ENCODE results near the gene THSD4.

Gene THSD4

DNA sequence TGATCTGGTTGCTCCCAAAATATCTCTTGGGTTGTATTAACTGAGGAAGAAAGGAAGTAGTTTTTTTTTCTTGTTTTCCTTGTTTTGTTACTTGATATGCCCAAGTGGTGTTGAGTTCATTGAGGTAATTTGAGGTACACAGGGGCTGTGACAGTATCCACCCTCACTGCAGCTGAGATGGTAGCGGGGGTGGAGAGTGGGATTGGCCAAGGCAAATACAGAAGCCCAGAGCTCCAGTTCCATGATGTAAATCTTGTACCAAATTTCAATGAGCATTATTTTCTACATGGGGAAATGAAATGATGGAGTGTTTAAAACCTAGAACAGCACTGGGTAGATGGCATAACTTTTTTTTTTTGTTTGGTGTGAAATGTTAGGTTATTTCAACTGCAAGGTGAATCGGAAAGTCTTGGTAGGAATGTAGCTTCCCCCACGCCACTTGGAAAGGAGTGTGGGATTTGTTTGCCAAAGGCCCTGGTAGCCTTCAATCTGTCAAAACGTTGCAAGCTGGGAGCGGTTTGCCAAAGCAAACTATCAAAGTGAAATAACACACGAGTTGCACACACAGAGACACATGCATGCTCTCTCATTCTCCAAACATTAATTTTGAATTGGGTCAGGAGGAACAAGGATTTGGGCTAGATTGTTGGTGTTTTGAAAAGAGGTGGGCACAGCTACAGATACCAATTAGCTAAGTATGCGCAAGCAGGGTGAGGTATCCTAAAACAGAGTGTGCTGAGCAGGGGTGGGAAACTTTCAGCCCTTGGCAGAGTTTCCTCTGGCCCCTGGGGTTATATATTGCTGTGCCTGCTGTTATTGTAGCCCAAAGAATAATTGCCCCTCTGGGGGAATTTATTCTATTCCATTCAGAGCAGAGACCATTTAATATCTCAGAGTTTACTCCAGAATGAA lies 34.6 kb downstream of the THSD4 start:
- no peak for DNase-seq (ENCODE audit: extremely low spot score)
- POLR2A ChIA-PET: no interaction called here
- TF ChIP-seq CTCF (IDR thresholded peaks at IDR 0.05; ENCODE audit: control extremely low read depth, extremely low read depth, low read depth, missing control alignments): no peak
- CTCF ChIA-PET: interaction anchor here (1.0 kb wide), 1 partner anchor 16 kb away, joined by 3 read pairs; no protein-coding TSS in a partner anchor

DNA sequence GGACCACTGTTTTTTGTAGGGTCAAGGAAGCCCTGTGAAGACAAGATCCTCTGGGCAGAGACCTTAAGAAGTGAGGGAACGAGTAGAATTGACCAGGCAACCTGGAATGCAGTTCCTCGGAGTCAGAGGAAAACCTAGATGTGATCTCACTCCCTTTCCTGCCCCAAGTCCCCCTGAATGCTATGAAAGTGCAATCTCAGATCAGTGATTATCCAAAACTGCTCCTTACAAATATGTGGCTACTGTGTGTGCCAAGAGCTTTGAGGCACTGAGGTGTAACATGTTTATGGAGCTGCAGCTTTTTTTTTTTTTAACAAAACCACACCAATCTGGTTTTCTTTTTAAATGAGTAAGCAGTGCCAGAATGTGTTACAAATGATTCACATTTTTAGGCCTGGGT lies 35.8 kb downstream of the THSD4 start:
- DNase-seq (ENCODE audit: extremely low spot score): no peak

GRCh38 chr15:71152542-71152941 lies 37.3 kb downstream of the THSD4 start:
- POLR2A ChIA-PET: no interaction called here
- CTCF ChIA-PET: no interaction called here
- no peak for TF ChIP-seq CTCF (IDR thresholded peaks at IDR 0.05; ENCODE audit: control extremely low read depth, extremely low read depth, low read depth, missing control alignments)
- no peak for DNase-seq (ENCODE audit: extremely low spot score)

More for the DNA sequence above, 35.8 kb downstream of the THSD4 start:
- POLR2A ChIA-PET: no interaction called here
- no peak for TF ChIP-seq CTCF (IDR thresholded peaks at IDR 0.05; ENCODE audit: control extremely low read depth, extremely low read depth, low read depth, missing control alignments)
- CTCF ChIA-PET: no interaction called here

GRCh38 chr15:71153823-71154524 lies 38.7 kb downstream of the THSD4 start:
- no peak for TF ChIP-seq CTCF (IDR thresholded peaks at IDR 0.05; ENCODE audit: control extremely low read depth, extremely low read depth, low read depth, missing control alignments)
- POLR2A ChIA-PET: no interaction called here
- no peak for DNase-seq (ENCODE audit: extremely low spot score)
- CTCF ChIA-PET: no interaction called here

DNA sequence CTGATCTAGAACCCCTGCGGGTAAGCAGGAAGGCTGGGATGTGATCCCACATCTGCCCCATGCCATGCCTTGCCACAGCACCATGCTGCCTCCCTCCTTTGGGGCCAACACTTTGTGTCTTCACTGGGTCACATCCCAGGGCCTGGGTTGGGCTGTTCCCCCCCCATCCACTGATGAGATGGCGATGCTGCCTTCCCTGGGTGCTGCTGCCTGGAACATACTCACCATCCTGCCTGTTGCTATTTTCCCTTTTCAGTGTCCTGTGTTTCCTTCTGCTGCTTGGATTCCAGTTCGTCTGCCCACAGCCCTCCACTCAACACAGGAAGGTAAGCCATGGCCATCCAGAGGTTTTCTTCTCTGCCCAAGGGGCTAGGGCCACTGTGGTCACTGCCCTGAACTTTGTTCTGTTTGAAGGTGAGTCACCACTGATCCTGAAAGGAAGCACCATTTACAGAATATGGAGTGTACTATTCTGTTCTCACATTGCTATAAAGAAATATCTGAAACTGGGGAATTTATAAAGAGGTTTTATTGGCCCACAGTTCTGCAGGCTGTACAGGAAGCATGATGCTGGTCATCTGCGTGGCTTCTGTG lies 39.4 kb downstream of the THSD4 start:
- TF ChIP-seq CTCF (IDR thresholded peaks at IDR 0.05; ENCODE audit: control extremely low read depth, extremely low read depth, low read depth, missing control alignments): no peak
- ChIA-PET CTCF (no interaction called here), POLR2A (no interaction called here)
- no peak for DNase-seq (ENCODE audit: extremely low spot score)

DNA sequence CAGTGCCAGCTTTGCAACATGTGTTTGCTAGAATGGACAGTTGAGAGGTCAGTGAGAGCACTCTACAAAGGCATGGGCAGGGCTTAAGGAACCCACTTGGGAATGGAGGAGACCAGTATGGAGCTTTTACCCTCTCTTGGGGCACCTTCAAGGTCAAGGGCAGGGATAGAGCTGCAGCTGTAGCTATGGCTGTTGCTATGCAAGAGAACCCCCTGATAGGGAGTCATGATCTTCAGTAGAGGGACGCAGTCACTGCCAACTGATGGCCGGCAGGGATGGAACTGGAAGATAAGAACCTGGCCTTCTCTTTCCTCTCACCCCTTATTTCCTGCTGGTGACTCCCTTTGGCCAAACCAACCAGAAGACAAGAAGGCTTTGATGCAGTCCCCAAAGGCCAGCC lies 40.3 kb downstream of the THSD4 start:
- DNase-seq (ENCODE audit: extremely low spot score): no peak
- no peak for TF ChIP-seq CTCF (IDR thresholded peaks at IDR 0.05; ENCODE audit: control extremely low read depth, extremely low read depth, low read depth, missing control alignments)
- CTCF ChIA-PET: no interaction called here
- POLR2A ChIA-PET: no interaction called here

Measured in GM10248 (cell line).